B cell (primary cell): ENCODE data around the gene ZBTB17. TPM values are rescaled to one million over a fixed set of nuclear protein-coding genes. Genes with fewer than 3 reads are reported as not detected.

ENCODE experiments used
- ATAC-seq: fragments of 200-7000 bp; cut with Tn5 transposase; one replicate; pipeline ENCODE4 v1.10.0; 2021; ENCODE audit warnings: low read depth, mild to moderate bottlenecking, moderate number of reproducible peaks, moderate library complexity
- CTCF ChIA-PET: fragments of 350-600 bp; sonication (Branson Sonifier 250); formaldehyde crosslinking; loops from one replicate; lab custom pipeline; 2021; ENCODE audit warnings: antibody characterized with exemption, inconsistent platforms; lab: Charles Lee
- POLR2A ChIA-PET: fragments of 350-600 bp; sonication (Branson Sonifier 250); formaldehyde crosslinking; loops from one replicate; lab custom pipeline; 2021; ENCODE audit warnings: antibody characterized with exemption; lab: Charles Lee
- DNase-seq: peaks from one replicate; pipeline ENCODE4 v3.0.0; 2013
- H2AFZ ChIP-seq: 2 replicates; pipeline ENCODE4 v1.6.1; 2012; ENCODE audit warnings: mild to moderate bottlenecking, low read depth, low read length; ENCODE audit not compliant: insufficient read depth, poor library complexity, severe bottlenecking
- H3K27ac ChIP-seq, 2 donors: 1 replicate in 1 of 2; 2 replicates in 1 of 2; pipeline ENCODE4 v1.5.1; 2012 to 2013; ENCODE audit warnings: low read length in 2 of 2, mild to moderate bottlenecking in 2 of 2, moderate library complexity in 1 of 2
- H3K27me3 ChIP-seq, 4 experiments: fragments of 200-600 bp in 1 of 4; sonication (generic) in 1 of 4; replicated peaks in 1 of 4; 1 replicate in 2 of 4; 2 replicates in 2 of 4; pipeline versions ENCODE4 v1.6.1 to v1.7.0; 2013 to 2016; ENCODE audit warnings: low read length in 3 of 4, mild to moderate bottlenecking in 2 of 4, mixed read lengths in 1 of 4, moderate library complexity in 1 of 4; ENCODE audit not compliant: insufficient read depth in 4 of 4, control insufficient read depth in 3 of 4; ENCODE audit errors: control extremely low read depth in 1 of 4
- H3K36me3 ChIP-seq, 2 experiments: replicated peaks in 1 of 2; 1 replicate in 1 of 2; 2 replicates in 1 of 2; pipeline versions ENCODE4 v1.6.1 to v1.7.1; 2013; ENCODE audit warnings: low read length in 1 of 2; ENCODE audit not compliant: insufficient read depth in 2 of 2, control insufficient read depth in 1 of 2; ENCODE audit errors: control extremely low read depth in 1 of 2, extremely low read depth in 1 of 2
- H3K4me1 ChIP-seq, 2 donors: fragments of 200-600 bp in 1 of 2; sonication (generic) in 1 of 2; 1 replicate in 1 of 2; 2 replicates in 1 of 2; pipeline versions ENCODE4 v1.5.1 to v1.6.1; 2013 to 2017; ENCODE audit warnings: low read length in 2 of 2; ENCODE audit not compliant: control insufficient read depth in 2 of 2, insufficient read depth in 2 of 2
- H3K4me2 ChIP-seq: replicated peaks from 2 replicates; pipeline ENCODE3; 2012; ENCODE audit warnings: mild to moderate bottlenecking, low read depth, low read length; ENCODE audit not compliant: poor library complexity, severe bottlenecking
- H3K4me3 ChIP-seq, 5 experiments: fragments of 200-600 bp in 1 of 5; sonication (generic) in 1 of 5; 1 replicate in 3 of 5; 2 replicates in 2 of 5; pipeline versions ENCODE4 v1.5.1 to v1.7.0; 2011 to 2016; ENCODE audit warnings: low read length in 4 of 5, mild to moderate bottlenecking in 4 of 5, low read depth in 2 of 5, control low read depth in 1 of 5, moderate library complexity in 1 of 5; ENCODE audit not compliant: insufficient read depth in 1 of 5; ENCODE audit errors: control extremely low read depth in 1 of 5, extremely low read depth in 1 of 5
- H3K79me2 ChIP-seq: fragments of 200-600 bp; sonication (generic); one replicate; pipeline ENCODE4 v1.6.0; 2016; ENCODE audit warnings: low read length; ENCODE audit not compliant: control insufficient read depth, insufficient read depth
- H3K9ac ChIP-seq: fragments of 200-600 bp; sonication (generic); 2 replicates; pipeline ENCODE4 v1.6.1; 2017; ENCODE audit warnings: mild to moderate bottlenecking, low read length, moderate library complexity
- H3K9me3 ChIP-seq, 3 donors: one replicate each; pipeline versions ENCODE4 v1.6.1 to v1.7.1; 2013; ENCODE audit warnings: low read length in 2 of 3; ENCODE audit not compliant: control insufficient read depth in 2 of 3, insufficient read depth in 1 of 3; ENCODE audit errors: control extremely low read depth in 1 of 3
- H4K20me1 ChIP-seq: 2 replicates; pipeline ENCODE4 v1.6.0; 2012; ENCODE audit warnings: mild to moderate bottlenecking, low read length; ENCODE audit not compliant: insufficient read depth, control insufficient read depth, poor library complexity, severe bottlenecking
- H3K27ac Mint-ChIP-seq: one replicate; pipeline ENCODE4 v1.8.0; 2021; ENCODE audit warnings: mixed read lengths
- H3K27me3 Mint-ChIP-seq: one replicate; pipeline ENCODE4 v1.8.0; 2021; ENCODE audit warnings: mixed read lengths
- H3K4me1 Mint-ChIP-seq: one replicate; pipeline ENCODE4 v1.8.0; 2021; ENCODE audit warnings: mixed read lengths
- H3K4me3 Mint-ChIP-seq: one replicate; pipeline ENCODE4 v1.8.0; 2021; ENCODE audit warnings: mixed read lengths
- H3K9me3 Mint-ChIP-seq: one replicate; pipeline ENCODE4 v1.8.0; 2022; ENCODE audit warnings: mixed read lengths; ENCODE audit not compliant: insufficient read depth
- EZH2 ChIP-seq: IDR thresholded peaks from 2 replicates; pipeline ENCODE4 v1.6.1; 2012; ENCODE audit warnings: borderline replicate concordance, low read depth, mild to moderate bottlenecking, moderate library complexity, low read length; ENCODE audit not compliant: insufficient read depth, poor library complexity, severe bottlenecking
- WGBS: methylation state at CpG from one replicate; pipeline ENCODE4 v1.1.5; 2013; ENCODE audit warnings: missing lambda C conversion rate; ENCODE audit not compliant: insufficient coverage; 5-methylcytosine and 5-hydroxymethylcytosine counted together
- intact Hi-C: fragments of 100-400 bp; cut with micrococcal nuclease; formaldehyde crosslinking; loops from one replicate; pipeline ENCODE4 v1.10.0; 2022
- polyA plus RNA-seq: library from polyadenylated mRNA; depleted of rRNA; stranded (reverse); fragments of >200 nt; gene quantifications from 2 replicates; pipeline ENCODE4 v1.2.3, GENCODE V29; 2012
- total RNA-seq, 2 donors: library from RNA; stranded (reverse); fragments of 120-200 nt in 1 of 2; gene quantifications; 1 replicate in 1 of 2; 2 replicates in 1 of 2; pipeline versions ENCODE4 v1.2.3 to v1.2.4, GENCODE V29; 2013 to 2022
- TF ChIP-seq, protein P1 (sequence below): fragments of 200-600 bp; IDR thresholded peaks from one replicate; pipeline ENCODE4 v1.8.0; 2022; ENCODE audit warnings: antibody characterized with exemption, mild to moderate bottlenecking

Gene ZBTB17
- total and polyA plus RNA-seq, 2 donors (not counting 1 experiment from before 2014, with no cell fraction given), result 94.1 to 157 TPM

- ChIA-PET CTCF (interaction anchor here (0.7 to 2.1 kb wide), 6 partner anchors 11 to 134 kb away, joined by 3 to 4 read pairs (median 4); no protein-coding TSS in a partner anchor), POLR2A (interaction anchor here (0.6 kb wide), 1 partner anchor 48 kb away, joined by 4 read pairs; no protein-coding TSS in a partner anchor)
- 81% methylated on average over 14 of the region's 14 CpGs for WGBS
- intact Hi-C loops, result no loop called here
- H3K4me2 ChIP-seq, result no peak overlapping the region
- H3K9me3 ChIP-seq, result no peaks in the 10 kb centered on the region
- peak overlapping the region in 1 of 2 donors; percentile 54 for H3K27ac ChIP-seq
- H3K9me3 Mint-ChIP-seq, result no peaks in the 10 kb centered on the region
- DNase-seq (peak; percentile 34), ATAC-seq (no peak)
- TF ChIP-seq, protein P1, sequence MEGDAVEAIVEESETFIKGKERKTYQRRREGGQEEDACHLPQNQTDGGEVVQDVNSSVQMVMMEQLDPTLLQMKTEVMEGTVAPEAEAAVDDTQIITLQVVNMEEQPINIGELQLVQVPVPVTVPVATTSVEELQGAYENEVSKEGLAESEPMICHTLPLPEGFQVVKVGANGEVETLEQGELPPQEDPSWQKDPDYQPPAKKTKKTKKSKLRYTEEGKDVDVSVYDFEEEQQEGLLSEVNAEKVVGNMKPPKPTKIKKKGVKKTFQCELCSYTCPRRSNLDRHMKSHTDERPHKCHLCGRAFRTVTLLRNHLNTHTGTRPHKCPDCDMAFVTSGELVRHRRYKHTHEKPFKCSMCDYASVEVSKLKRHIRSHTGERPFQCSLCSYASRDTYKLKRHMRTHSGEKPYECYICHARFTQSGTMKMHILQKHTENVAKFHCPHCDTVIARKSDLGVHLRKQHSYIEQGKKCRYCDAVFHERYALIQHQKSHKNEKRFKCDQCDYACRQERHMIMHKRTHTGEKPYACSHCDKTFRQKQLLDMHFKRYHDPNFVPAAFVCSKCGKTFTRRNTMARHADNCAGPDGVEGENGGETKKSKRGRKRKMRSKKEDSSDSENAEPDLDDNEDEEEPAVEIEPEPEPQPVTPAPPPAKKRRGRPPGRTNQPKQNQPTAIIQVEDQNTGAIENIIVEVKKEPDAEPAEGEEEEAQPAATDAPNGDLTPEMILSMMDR, result no peak
- TF ChIP-seq EZH2, result no peak
- no peak overlapping the region for H3K4me3 Mint-ChIP-seq
- no peak overlapping the region for H3K4me3 ChIP-seq
- H4K20me1 ChIP-seq, result peaks cover 8% of the 10 kb centered on the region
- H2AFZ ChIP-seq, result no peak overlapping the region
- no peaks in the 10 kb centered on the region for H3K27me3 ChIP-seq
- no peaks in the 10 kb centered on the region for H3K27me3 Mint-ChIP-seq
- no peaks in the 10 kb centered on the region for H3K4me1 ChIP-seq
- peaks cover 7% of the 10 kb centered on the region for H3K79me2 ChIP-seq
- peaks cover 5% of the 10 kb centered on the region for H3K4me1 Mint-ChIP-seq
- H3K27ac Mint-ChIP-seq, result peak overlapping the region; percentile 75
- H3K36me3 ChIP-seq, result peaks cover 0 to 93% of the 10 kb centered on the region in 2 experiments
- H3K9ac ChIP-seq, result no peak overlapping the region
Observed at GRCh38 chr1:15937706-15938168, 38.2 kb downstream of the ZBTB17 start.

DNA sequence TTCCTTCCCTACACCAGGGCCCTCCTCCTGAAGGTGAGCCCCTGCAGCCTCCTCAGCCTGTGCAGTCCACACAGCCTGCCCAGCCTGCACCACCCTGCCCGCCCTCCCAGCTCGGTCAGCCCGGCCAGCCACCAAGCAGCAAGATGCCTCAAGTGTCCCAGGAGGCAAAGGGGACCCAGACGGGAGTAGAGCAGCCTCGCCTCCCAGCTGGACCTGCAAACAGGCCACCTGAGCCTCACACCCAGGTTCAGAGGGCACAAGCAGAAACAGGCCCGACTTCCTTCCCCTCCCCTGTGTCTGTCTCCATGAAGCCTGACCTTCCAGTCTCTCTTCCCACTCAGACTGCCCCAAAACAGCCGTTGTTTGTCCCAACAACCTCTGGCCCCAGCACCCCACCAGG, 38.8 kb downstream of the ZBTB17 start:
- Mint-ChIP-seq H3K27ac (peak overlapping the region; percentile 75), H3K4me1 (peaks cover 5% of the 10 kb centered on the region), H3K9me3 (no peaks in the 10 kb centered on the region), H3K27me3 (no peaks in the 10 kb centered on the region), H3K4me3 (no peak overlapping the region)
- no peaks in the 10 kb centered on the region for H3K9me3 ChIP-seq
- peaks cover 8% of the 10 kb centered on the region for H4K20me1 ChIP-seq
- CTCF ChIA-PET, result interaction anchor here (0.7 to 2.1 kb wide), 9 partner anchors 12 to 134 kb away, joined by 3 to 4 read pairs (median 3); no protein-coding TSS in a partner anchor
- POLR2A ChIA-PET, result no interaction called here
- DNase-seq (peak; percentile 11), ATAC-seq (no peak)
- H3K4me1 ChIP-seq, result no peaks in the 10 kb centered on the region
- intact Hi-C loops, result no loop called here
- H3K27ac ChIP-seq, result peak overlapping the region in 1 of 2 donors; percentile 54
- H3K4me3 ChIP-seq, result no peak overlapping the region
- peaks cover 0 to 93% of the 10 kb centered on the region in 2 experiments for H3K36me3 ChIP-seq
- TF ChIP-seq, protein P1, result no peak
- no peak for TF ChIP-seq EZH2
- no peaks in the 10 kb centered on the region for H3K27me3 ChIP-seq
- WGBS, result 85% methylated on average over 7 of the region's 7 CpGs
- H3K4me2 ChIP-seq, result no peak overlapping the region
- no peak overlapping the region for H3K9ac ChIP-seq
- H3K79me2 ChIP-seq, result peaks cover 8% of the 10 kb centered on the region
- H2AFZ ChIP-seq, result no peak overlapping the region
